Lower lobe of right lung (tissue), 2 donors: ENCODE results near the gene NUP35. TPM values are rescaled to one million over a fixed set of nuclear protein-coding genes. Genes with fewer than 3 reads are reported as not detected.
"Not testable (repeated sequence)": the region's sequence is repeated elsewhere in the genome, so short reads cannot be mapped to it uniquely, and the experiment has no call there.

ENCODE experiments used
- ATAC-seq, 2 donors: fragments of 200-7000 bp; cut with Tn5 transposase; one replicate each; pipeline ENCODE4 v1.9.1; 2020 to 2022; ENCODE audit warnings: mild to moderate bottlenecking in 2 of 2, moderate library complexity in 2 of 2
- DNase-seq: peaks from one replicate; pipeline ENCODE4 v3.0.0-alpha.2; 2020
- H3K27ac ChIP-seq: fragments of 200-600 bp; one replicate; pipeline ENCODE4 v1.8.0; 2022
- H3K27me3 ChIP-seq: fragments of 200-600 bp; one replicate; pipeline ENCODE4 v1.8.0; 2022; ENCODE audit warnings: low read depth
- H3K36me3 ChIP-seq: fragments of 200-600 bp; one replicate; pipeline ENCODE4 v1.8.0; 2022; ENCODE audit warnings: mild to moderate bottlenecking
- H3K4me1 ChIP-seq: fragments of 200-600 bp; one replicate; pipeline ENCODE4 v1.8.0; 2022
- H3K4me3 ChIP-seq: fragments of 200-600 bp; one replicate; pipeline ENCODE4 v1.8.0; 2022; ENCODE audit warnings: mild to moderate bottlenecking
- H3K9me3 ChIP-seq: fragments of 200-600 bp; one replicate; pipeline ENCODE4 v1.8.0; 2022
- CTCF ChIP-seq: fragments of 200-600 bp; IDR thresholded peaks from one replicate; pipeline ENCODE4 v1.8.0; 2022; ENCODE audit warnings: antibody characterized with exemption, mild to moderate bottlenecking
- intact Hi-C: fragments of 100-400 bp; cut with DNase I; formaldehyde crosslinking; loops from one replicate; pipeline ENCODE4 v1.11.0; 2022
- total RNA-seq: library from RNA; stranded (reverse); fragmentation: NEBNext Ultra II Directional; extraction: Animal tissue kit (Norgen Biotek cat#: 25700); gene quantifications from one replicate; pipeline ENCODE4 v1.2.1, GENCODE V29; 2021
- donor health status: DM: no; HTN: yes; CAD: no; lungs with severe emphysema.

The NUP35 gene
- total RNA-seq, 1 donor from 2014 or later = 15.9 TPM

GRCh38 chr2:183149489-183149888, 25.2 kb downstream of the NUP35 start:
- H3K36me3 ChIP-seq = peaks cover 12% of the 10 kb centered on the region
- intact Hi-C loops = no loop called here
- H3K9me3 ChIP-seq = no peaks in the 10 kb centered on the region
- no peak overlapping the region for H3K27ac ChIP-seq
- no peaks in the 10 kb centered on the region for H3K27me3 ChIP-seq
- DNase-seq (no peak), ATAC-seq (no peak)
- H3K4me1 ChIP-seq = no peaks in the 10 kb centered on the region
- H3K4me3 ChIP-seq = no peak overlapping the region
- TF ChIP-seq CTCF = no peak

- ATAC-seq, H3K4me1 ChIP-seq, DNase-seq, H3K36me3 ChIP-seq, H3K9me3 ChIP-seq, H3K4me3 ChIP-seq, H3K27me3 ChIP-seq, intact Hi-C loops, H3K27ac ChIP-seq: not testable (repeated sequence)
Measured at GRCh38 chr2:183152280-183152679, 28.0 kb downstream of the NUP35 start.

GRCh38 chr2:183153967-183154366, 29.7 kb downstream of the NUP35 start:
- Histone ChIP-seq H3K4me3 (no peak overlapping the region), H3K4me1 (no peaks in the 10 kb centered on the region), H3K27ac (no peak overlapping the region), H3K36me3 (peaks cover 8% of the 10 kb centered on the region), H3K9me3 (no peaks in the 10 kb centered on the region), H3K27me3 (no peaks in the 10 kb centered on the region)
- no peak for DNase-seq
- intact Hi-C loops = no loop called here
- ATAC-seq = no peak
- TF ChIP-seq CTCF = no peak

GRCh38 chr2:183154772-183155171, 30.5 kb downstream of the NUP35 start:
- DNase-seq = not testable (repeated sequence)

GRCh38 chr2:183157131-183157530, 32.9 kb downstream of the NUP35 start:
- intact Hi-C loops = no loop called here
- no peak for TF ChIP-seq CTCF
- ATAC-seq (no peak), DNase-seq (no peak)
- H3K4me1 ChIP-seq = no peaks in the 10 kb centered on the region
- no peaks in the 10 kb centered on the region for H3K27me3 ChIP-seq
- H3K9me3 ChIP-seq = no peaks in the 10 kb centered on the region
- H3K4me3 ChIP-seq = no peak overlapping the region
- H3K27ac ChIP-seq = no peak overlapping the region
- peaks cover 23% of the 10 kb centered on the region for H3K36me3 ChIP-seq

More at GRCh38 chr2:183154772-183155171, 30.5 kb downstream of the NUP35 start:
- H3K27me3 ChIP-seq, intact Hi-C loops, H3K4me1 ChIP-seq, H3K9me3 ChIP-seq, ATAC-seq, H3K4me3 ChIP-seq, H3K27ac ChIP-seq: not testable (repeated sequence)
- H3K36me3 ChIP-seq = peaks cover 13% of the 10 kb centered on the region

GRCh38 chr2:183162362-183162761, 38.1 kb downstream of the NUP35 start:
- Histone ChIP-seq H3K4me3 (no peak overlapping the region), H3K27ac (no peak overlapping the region), H3K4me1 (no peaks in the 10 kb centered on the region), H3K27me3 (no peaks in the 10 kb centered on the region), H3K36me3 (peaks cover 38% of the 10 kb centered on the region), H3K9me3 (no peaks in the 10 kb centered on the region)
- DNase-seq (no peak), ATAC-seq (no peak)
- no peak for TF ChIP-seq CTCF
- intact Hi-C loops = no loop called here
